ENCODE data around the gene KRTAP5-7. TPM values are rescaled to one million over a fixed set of nuclear protein-coding genes. Genes with fewer than 3 reads are reported as not detected.

Gene KRTAP5-7
- total and polyA plus RNA-seq, 11 donors, result not detected

GRCh38 chr11:71485466-71485865 lies 41.6 kb upstream of the KRTAP5-7 start:
- DNase-seq (no peak), ATAC-seq (no peak)
- H3K4me3 ChIP-seq, result no peak overlapping the region
- no peaks in the 10 kb centered on the region for H3K27me3 ChIP-seq
- intact Hi-C loops (cut with DNase I), result no loop called here
- TF ChIP-seq CTCF (IDR thresholded peaks at IDR 0.05), result no peak
- no peak for TF ChIP-seq POLR2A (IDR thresholded peaks at IDR 0.05)
- no peak overlapping the region for H3K27ac ChIP-seq
- no peaks in the 10 kb centered on the region for H3K9me3 ChIP-seq
- WGBS, 4 donors, result 96 to 97% (median 97%) methylated on average over 18 of the region's 18 CpGs
- peaks cover 0 to 85% (median 53%) of the 10 kb centered on the region in 9 donors for H3K36me3 ChIP-seq
- peaks cover 0 to 8% (median 0%) of the 10 kb centered on the region in 12 donors for H3K4me1 ChIP-seq

- ATAC-seq (no peak), DNase-seq (no peak)
- TF ChIP-seq CTCF (IDR thresholded peaks at IDR 0.05), result no peak
- no peak for TF ChIP-seq POLR2A (IDR thresholded peaks at IDR 0.05)
- Histone ChIP-seq H3K9me3 (no peaks in the 10 kb centered on the region), H3K27me3 (no peaks in the 10 kb centered on the region), H3K27ac (no peak overlapping the region), H3K36me3 (peaks cover 0 to 85% (median 52%) of the 10 kb centered on the region in 9 donors), H3K4me3 (no peak overlapping the region), H3K4me1 (peaks cover 0 to 8% (median 0%) of the 10 kb centered on the region in 12 donors)
- intact Hi-C loops (cut with DNase I), result no loop called here
- 94 to 100% (median 98%) methylated on average over 1 of the region's 1 CpG for WGBS, 4 donors
Measured at GRCh38 chr11:71486320-71486719, 40.7 kb upstream of the KRTAP5-7 start.

GRCh38 chr11:71488681-71489270 lies 38.3 kb upstream of the KRTAP5-7 start:
- no peak overlapping the region for H3K27ac ChIP-seq
- H3K36me3 ChIP-seq, result peaks cover 0 to 89% (median 52%) of the 10 kb centered on the region in 9 donors

More at GRCh38 chr11:71488681-71489270, 38.3 kb upstream of the KRTAP5-7 start:
- no peak for ATAC-seq
- peak in 1 of 5 donors; percentile 13 for DNase-seq
- Histone ChIP-seq H3K4me3 (no peak overlapping the region), H3K27me3 (no peaks in the 10 kb centered on the region), H3K9me3 (no peaks in the 10 kb centered on the region), H3K4me1 (peaks cover 0 to 8% (median 0%) of the 10 kb centered on the region in 12 donors)
- no peak for TF ChIP-seq CTCF (IDR thresholded peaks at IDR 0.05)
- no peak for TF ChIP-seq POLR2A (IDR thresholded peaks at IDR 0.05)
- intact Hi-C loops (cut with DNase I), result no loop called here
- WGBS, 4 donors, result 74 to 87% (median 83%) methylated on average over 6 of the region's 6 CpGs

All from heart left ventricle (tissue), 16 donors.